GM12878 (cell line): Measurements from ENCODE around the gene OTX2.

Source experiments
- ASH2L ChIP-seq: fragments of 300-600, 200-600 bp; sonication (generic); IDR thresholded peaks from 2 replicates; pipeline ENCODE4 v1.6.1; 2017; ENCODE audit warnings: low read depth, mild to moderate bottlenecking, borderline replicate concordance
- EGR1 ChIP-seq, 2 experiments: IDR thresholded peaks; 1 replicate in 1 of 2; 2 replicates in 1 of 2; pipeline ENCODE4 v1.6.1; 2011 to 2012; ENCODE audit warnings: low read depth in 2 of 2, low read length in 2 of 2, borderline replicate concordance in 1 of 2, mild to moderate bottlenecking in 1 of 2, moderate library complexity in 1 of 2
- FOXM1 ChIP-seq: IDR thresholded peaks from 2 replicates; pipeline ENCODE4 v1.6.1; 2012; ENCODE audit warnings: low read depth, mild to moderate bottlenecking, inconsistent platforms, low read length, moderate library complexity
- GABPA ChIP-seq: IDR thresholded peaks from 2 replicates; pipeline ENCODE4 v1.6.1; 2014; ENCODE audit warnings: antibody characterized with exemption, low read depth, mild to moderate bottlenecking, inconsistent platforms
- HCFC1 ChIP-seq: fragments of 150-350 bp; IDR thresholded peaks from 2 replicates; pipeline ENCODE4 v1.6.1; 2014; ENCODE audit warnings: low read length
- NR2C2 ChIP-seq: IDR thresholded peaks from 2 replicates; pipeline ENCODE4 v1.6.1; 2011; ENCODE audit warnings: borderline replicate concordance, low read depth; ENCODE audit not compliant: control insufficient read depth, insufficient read length
- POLR2AphosphoS5 ChIP-seq: IDR thresholded peaks from 2 replicates; pipeline ENCODE4 v1.6.1; 2011; ENCODE audit warnings: mild to moderate bottlenecking, low read length, inconsistent platforms
- RUNX3 ChIP-seq: IDR thresholded peaks from 2 replicates; pipeline ENCODE4 v1.6.1; 2012; ENCODE audit warnings: low read length, inconsistent platforms
- SMC3 ChIP-seq: IDR thresholded peaks from 2 replicates; pipeline ENCODE4 v1.6.1; 2011; ENCODE audit warnings: low read length, improper control_type of control experiment, borderline replicate concordance
- ZBED1 ChIP-seq: IDR thresholded peaks from 2 replicates; pipeline ENCODE4 v1.6.1; 2016; ENCODE audit warnings: borderline replicate concordance
- TF ChIP-seq, protein P1 (sequence below): fragments of 450-650 bp; formaldehyde crosslinking; IDR thresholded peaks from 2 replicates; pipeline ENCODE4 v1.4.0; 2020; ENCODE audit warnings: mild to moderate bottlenecking, moderate library complexity
- TF ChIP-seq, protein P2 (sequence below): IDR thresholded peaks from 2 replicates; pipeline ENCODE4 v1.6.1; 2012; ENCODE audit warnings: low read length, inconsistent platforms
- TF ChIP-seq, protein P3 (sequence below), 3 experiments: IDR thresholded peaks in 2 of 3; conservative IDR thresholded peaks in 1 of 3; 2 replicates each; pipeline ENCODE4 v1.5.1; 2011; ENCODE audit warnings: low read depth in 3 of 3, low read length in 3 of 3, mild to moderate bottlenecking in 3 of 3, control low read depth in 2 of 3, moderate library complexity in 2 of 3, inconsistent platforms in 1 of 3, mixed read lengths in 1 of 3; ENCODE audit not compliant: control insufficient read depth in 2 of 3, insufficient read depth in 1 of 3; ENCODE audit errors: extremely low read depth in 1 of 3
- TF ChIP-seq, protein P4 (sequence below): IDR thresholded peaks from 2 replicates; pipeline ENCODE4 v1.6.1; 2012; ENCODE audit warnings: low read depth, low read length, improper control_type of control experiment

DNA sequence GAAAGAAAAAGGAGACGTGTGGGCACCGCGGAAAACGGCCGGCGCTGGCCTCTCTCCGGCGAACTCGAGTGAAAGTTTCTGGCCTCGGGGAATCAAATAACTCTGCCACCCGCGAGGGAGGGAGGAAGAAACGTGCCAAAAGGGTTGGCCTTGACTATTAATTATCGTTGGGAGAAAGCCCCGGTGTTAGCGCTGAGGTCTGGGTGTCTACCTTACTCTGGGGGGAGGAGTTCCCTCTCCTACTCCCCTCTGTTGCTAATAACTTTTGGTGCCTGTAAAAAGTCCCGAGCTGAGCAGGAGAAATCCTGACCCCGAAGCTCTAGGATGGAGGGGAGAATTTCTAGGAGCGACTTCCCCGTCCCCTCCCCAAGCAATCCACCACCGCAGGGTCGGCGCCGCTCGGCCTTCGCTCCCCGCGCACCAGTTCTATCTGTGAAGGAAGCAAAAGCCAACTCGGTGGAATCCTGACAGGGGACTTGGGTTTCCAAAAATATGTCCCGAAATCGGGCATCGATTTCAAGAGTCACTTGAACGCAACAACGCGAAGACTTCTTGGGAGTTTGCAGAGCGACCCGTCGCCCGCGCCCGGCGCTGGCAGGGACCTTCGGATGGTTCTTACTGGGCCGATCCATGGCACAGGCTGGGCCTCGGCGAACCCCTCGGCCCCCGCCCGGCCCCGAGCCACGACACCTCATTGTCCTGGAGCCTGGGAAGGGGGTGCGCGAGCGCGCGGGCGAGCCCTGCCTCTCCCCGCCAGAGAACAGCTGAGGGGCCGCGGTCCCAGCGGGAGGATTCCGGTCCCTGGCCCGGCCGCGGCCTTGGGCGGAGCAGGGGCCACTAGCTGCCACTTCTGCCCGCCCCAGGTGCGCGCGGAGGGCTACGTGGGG, 1.7 kb downstream of the OTX2 start:
- TF ChIP-seq, protein P1, sequence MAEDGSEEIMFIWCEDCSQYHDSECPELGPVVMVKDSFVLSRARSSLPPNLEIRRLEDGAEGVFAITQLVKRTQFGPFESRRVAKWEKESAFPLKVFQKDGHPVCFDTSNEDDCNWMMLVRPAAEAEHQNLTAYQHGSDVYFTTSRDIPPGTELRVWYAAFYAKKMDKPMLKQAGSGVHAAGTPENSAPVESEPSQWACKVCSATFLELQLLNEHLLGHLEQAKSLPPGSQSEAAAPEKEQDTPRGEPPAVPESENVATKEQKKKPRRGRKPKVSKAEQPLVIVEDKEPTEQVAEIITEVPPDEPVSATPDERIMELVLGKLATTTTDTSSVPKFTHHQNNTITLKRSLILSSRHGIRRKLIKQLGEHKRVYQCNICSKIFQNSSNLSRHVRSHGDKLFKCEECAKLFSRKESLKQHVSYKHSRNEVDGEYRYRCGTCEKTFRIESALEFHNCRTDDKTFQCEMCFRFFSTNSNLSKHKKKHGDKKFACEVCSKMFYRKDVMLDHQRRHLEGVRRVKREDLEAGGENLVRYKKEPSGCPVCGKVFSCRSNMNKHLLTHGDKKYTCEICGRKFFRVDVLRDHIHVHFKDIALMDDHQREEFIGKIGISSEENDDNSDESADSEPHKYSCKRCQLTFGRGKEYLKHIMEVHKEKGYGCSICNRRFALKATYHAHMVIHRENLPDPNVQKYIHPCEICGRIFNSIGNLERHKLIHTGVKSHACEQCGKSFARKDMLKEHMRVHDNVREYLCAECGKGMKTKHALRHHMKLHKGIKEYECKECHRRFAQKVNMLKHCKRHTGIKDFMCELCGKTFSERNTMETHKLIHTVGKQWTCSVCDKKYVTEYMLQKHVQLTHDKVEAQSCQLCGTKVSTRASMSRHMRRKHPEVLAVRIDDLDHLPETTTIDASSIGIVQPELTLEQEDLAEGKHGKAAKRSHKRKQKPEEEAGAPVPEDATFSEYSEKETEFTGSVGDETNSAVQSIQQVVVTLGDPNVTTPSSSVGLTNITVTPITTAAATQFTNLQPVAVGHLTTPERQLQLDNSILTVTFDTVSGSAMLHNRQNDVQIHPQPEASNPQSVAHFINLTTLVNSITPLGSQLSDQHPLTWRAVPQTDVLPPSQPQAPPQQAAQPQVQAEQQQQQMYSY (CRISPR knock-in tag), result no peak
- TF ChIP-seq, protein P2, sequence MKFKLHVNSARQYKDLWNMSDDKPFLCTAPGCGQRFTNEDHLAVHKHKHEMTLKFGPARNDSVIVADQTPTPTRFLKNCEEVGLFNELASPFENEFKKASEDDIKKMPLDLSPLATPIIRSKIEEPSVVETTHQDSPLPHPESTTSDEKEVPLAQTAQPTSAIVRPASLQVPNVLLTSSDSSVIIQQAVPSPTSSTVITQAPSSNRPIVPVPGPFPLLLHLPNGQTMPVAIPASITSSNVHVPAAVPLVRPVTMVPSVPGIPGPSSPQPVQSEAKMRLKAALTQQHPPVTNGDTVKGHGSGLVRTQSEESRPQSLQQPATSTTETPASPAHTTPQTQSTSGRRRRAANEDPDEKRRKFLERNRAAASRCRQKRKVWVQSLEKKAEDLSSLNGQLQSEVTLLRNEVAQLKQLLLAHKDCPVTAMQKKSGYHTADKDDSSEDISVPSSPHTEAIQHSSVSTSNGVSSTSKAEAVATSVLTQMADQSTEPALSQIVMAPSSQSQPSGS, result no peak
- no peak for TF ChIP-seq SMC3
- no peak for TF ChIP-seq ASH2L
- no peak for TF ChIP-seq HCFC1
- no peak for TF ChIP-seq FOXM1
- TF ChIP-seq, protein P3, sequence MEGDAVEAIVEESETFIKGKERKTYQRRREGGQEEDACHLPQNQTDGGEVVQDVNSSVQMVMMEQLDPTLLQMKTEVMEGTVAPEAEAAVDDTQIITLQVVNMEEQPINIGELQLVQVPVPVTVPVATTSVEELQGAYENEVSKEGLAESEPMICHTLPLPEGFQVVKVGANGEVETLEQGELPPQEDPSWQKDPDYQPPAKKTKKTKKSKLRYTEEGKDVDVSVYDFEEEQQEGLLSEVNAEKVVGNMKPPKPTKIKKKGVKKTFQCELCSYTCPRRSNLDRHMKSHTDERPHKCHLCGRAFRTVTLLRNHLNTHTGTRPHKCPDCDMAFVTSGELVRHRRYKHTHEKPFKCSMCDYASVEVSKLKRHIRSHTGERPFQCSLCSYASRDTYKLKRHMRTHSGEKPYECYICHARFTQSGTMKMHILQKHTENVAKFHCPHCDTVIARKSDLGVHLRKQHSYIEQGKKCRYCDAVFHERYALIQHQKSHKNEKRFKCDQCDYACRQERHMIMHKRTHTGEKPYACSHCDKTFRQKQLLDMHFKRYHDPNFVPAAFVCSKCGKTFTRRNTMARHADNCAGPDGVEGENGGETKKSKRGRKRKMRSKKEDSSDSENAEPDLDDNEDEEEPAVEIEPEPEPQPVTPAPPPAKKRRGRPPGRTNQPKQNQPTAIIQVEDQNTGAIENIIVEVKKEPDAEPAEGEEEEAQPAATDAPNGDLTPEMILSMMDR (IDR thresholded peaks at IDR 0.05 in 2 of 3, conservative IDR thresholded peaks at IDR 0.05 in 1 of 3; ENCODE audit: control insufficient read depth in 2 of 3, extremely low read depth in 1 of 3, insufficient read depth in 1 of 3, low read depth in 3 of 3, low read length in 3 of 3), result no peak
- TF ChIP-seq EGR1 (IDR thresholded peaks at IDR 0.05; ENCODE audit: borderline replicate concordance in 1 of 2, low read depth in 2 of 2, low read length in 2 of 2), result no peak
- TF ChIP-seq POLR2AphosphoS5, result no peak
- no peak for TF ChIP-seq ZBED1
- no peak for TF ChIP-seq NR2C2
- no peak for TF ChIP-seq RUNX3
- TF ChIP-seq, protein P4, sequence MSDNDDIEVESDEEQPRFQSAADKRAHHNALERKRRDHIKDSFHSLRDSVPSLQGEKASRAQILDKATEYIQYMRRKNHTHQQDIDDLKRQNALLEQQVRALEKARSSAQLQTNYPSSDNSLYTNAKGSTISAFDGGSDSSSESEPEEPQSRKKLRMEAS, result no peak
- TF ChIP-seq GABPA, result no peak
